PFSK-1 (cell line): ENCODE measurements around the gene CCL23.

ENCODE experiments used
- FOXP2 ChIP-seq: optimal IDR thresholded peaks from 2 replicates; pipeline ENCODE3; 2011; ENCODE audit warnings: borderline replicate concordance, control low read depth, inconsistent platforms; ENCODE audit not compliant: insufficient read depth; ENCODE audit errors: extremely low read length, extremely low read depth
- POLR2AphosphoS5 ChIP-seq: IDR thresholded peaks from 2 replicates; pipeline ENCODE4 v1.6.1; 2012; ENCODE audit warnings: low read depth, mild to moderate bottlenecking, control low read depth, low read length, moderate library complexity
- REST ChIP-seq, 2 experiments: IDR thresholded peaks; 2 replicates each; pipeline versions ENCODE4 v1.6.1 to v1.8.0; 2011 to 2012; ENCODE audit warnings: low read depth in 2 of 2, low read length in 2 of 2, control low read depth in 1 of 2, inconsistent platforms in 1 of 2, mild to moderate bottlenecking in 1 of 2, moderate library complexity in 1 of 2; ENCODE audit not compliant: insufficient read depth in 1 of 2
- SIN3A ChIP-seq: IDR thresholded peaks from 2 replicates; pipeline ENCODE4 v1.6.1; 2012; ENCODE audit warnings: mild to moderate bottlenecking, low read length, moderate library complexity, borderline replicate concordance; ENCODE audit not compliant: insufficient read depth
- TAF1 ChIP-seq: IDR thresholded peaks from 2 replicates; pipeline ENCODE4 v1.6.1; 2012; ENCODE audit warnings: low read length, control low read depth, borderline replicate concordance; ENCODE audit not compliant: insufficient read depth

The CCL23 gene

GRCh38 chr17:36011201-36011600 is 6.6 kb downstream of the CCL23 start:
- TF ChIP-seq TAF1 (no peak), POLR2AphosphoS5 (no peak), FOXP2 (no peak), SIN3A (no peak), REST (IDR thresholded peaks at IDR 0.05; ENCODE audit: insufficient read depth in 1 of 2, low read depth in 2 of 2, low read length in 2 of 2) (no peak)

GRCh38 chr17:36008998-36009665 is 8.6 kb downstream of the CCL23 start:
- TF ChIP-seq REST (IDR thresholded peaks at IDR 0.05; ENCODE audit: insufficient read depth in 1 of 2, low read depth in 2 of 2, low read length in 2 of 2) (no peak), FOXP2 (no peak), POLR2AphosphoS5 (no peak), TAF1 (no peak), SIN3A (no peak)

GRCh38 chr17:36004594-36005108 is 13.1 kb downstream of the CCL23 start:
- no peak for TF ChIP-seq TAF1

- no peak for TF ChIP-seq FOXP2
- no peak for TF ChIP-seq REST (IDR thresholded peaks at IDR 0.05; ENCODE audit: insufficient read depth in 1 of 2, low read depth in 2 of 2, low read length in 2 of 2)
- TF ChIP-seq POLR2AphosphoS5 = no peak
These were observed 15.1 kb downstream of the CCL23 start for GRCh38 chr17:36002631-36003030.

- no peak for TF ChIP-seq REST (IDR thresholded peaks at IDR 0.05; ENCODE audit: insufficient read depth in 1 of 2, low read depth in 2 of 2, low read length in 2 of 2)
- no peak for TF ChIP-seq TAF1
- no peak for TF ChIP-seq POLR2AphosphoS5
- TF ChIP-seq FOXP2 = no peak
- TF ChIP-seq SIN3A = no peak
These were observed 15.7 kb downstream of the CCL23 start for GRCh38 chr17:36001862-36002603.
